HG03521 (cell line): ENCODE data around the gene EIPR1.
"Not testable (repeated sequence)": the region's sequence is repeated elsewhere in the genome, so short reads cannot be mapped to it uniquely, and the experiment has no call there.

Experiments
- ATAC-seq: cut with Tn5 transposase; IDR thresholded peaks from one replicate; pipeline ENCODE4 v1.9.1; 2021; ENCODE audit warnings: mild to moderate bottlenecking, moderate library complexity; ENCODE audit not compliant: unreplicated experiment

The EIPR1 gene

GRCh38 chr2:3182848-3183247, 194.8 kb downstream of the EIPR1 start:
- no peak for ATAC-seq

GRCh38 chr2:3181416-3182010, 196.1 kb downstream of the EIPR1 start:
- ATAC-seq: no peak

- ATAC-seq: not testable (repeated sequence)
These were observed 196.8 kb downstream of the EIPR1 start for GRCh38 chr2:3180909-3181221.

GRCh38 chr2:3180082-3180908, 197.3 kb downstream of the EIPR1 start:
- ATAC-seq: no peak

GRCh38 chr2:3179626-3180025, 198.0 kb downstream of the EIPR1 start:
- no peak for ATAC-seq

- no peak for ATAC-seq
These were observed 198.4 kb downstream of the EIPR1 start for GRCh38 chr2:3179208-3179607.

GRCh38 chr2:3178578-3179031, 199.0 kb downstream of the EIPR1 start:
- no peak for ATAC-seq

GRCh38 chr2:3177891-3178577, 199.6 kb downstream of the EIPR1 start:
- ATAC-seq: no peak

GRCh38 chr2:3176869-3177255, 200.8 kb downstream of the EIPR1 start:
- no peak for ATAC-seq

GRCh38 chr2:3176071-3176868, 201.3 kb downstream of the EIPR1 start:
- ATAC-seq: no peak

GRCh38 chr2:3175568-3175955, 202.1 kb downstream of the EIPR1 start:
- ATAC-seq: no peak

- no peak for ATAC-seq
These were observed 202.7 kb downstream of the EIPR1 start for GRCh38 chr2:3174626-3175567.

GRCh38 chr2:3173031-3173430, 204.6 kb downstream of the EIPR1 start:
- ATAC-seq: no peak

- no peak for ATAC-seq
These were observed 205.2 kb downstream of the EIPR1 start for GRCh38 chr2:3172265-3172935.

GRCh38 chr2:3171564-3172264, 205.9 kb downstream of the EIPR1 start:
- ATAC-seq: no peak

GRCh38 chr2:3170792-3171455, 206.7 kb downstream of the EIPR1 start:
- no peak for ATAC-seq

- no peak for ATAC-seq
These were observed 208.3 kb downstream of the EIPR1 start for GRCh38 chr2:3169106-3169870.
